Myocyte (in vitro differentiated cells): Measurements from ENCODE around the gene CEP85L. TPM values are rescaled to one million over a fixed set of nuclear protein-coding genes. Genes with fewer than 3 reads are reported as not detected.

Source experiments
- DNase-seq: peaks from one replicate; pipeline ENCODE4 v3.0.0-alpha.2; 2012; ENCODE audit warnings: low read depth
- total RNA-seq: library from RNA; depleted of rRNA; stranded (reverse); fragments of >200 nt; gene quantifications from 2 replicates; pipeline ENCODE4 v1.2.3, GENCODE V29; 2014

The CEP85L gene
- total RNA-seq, 1 donor from 2014 or later: 18.6 TPM

- peak; percentile 72 for DNase-seq
Observed at GRCh38 chr6:118504611-118505010, 146.8 kb downstream of the CEP85L start.

DNA sequence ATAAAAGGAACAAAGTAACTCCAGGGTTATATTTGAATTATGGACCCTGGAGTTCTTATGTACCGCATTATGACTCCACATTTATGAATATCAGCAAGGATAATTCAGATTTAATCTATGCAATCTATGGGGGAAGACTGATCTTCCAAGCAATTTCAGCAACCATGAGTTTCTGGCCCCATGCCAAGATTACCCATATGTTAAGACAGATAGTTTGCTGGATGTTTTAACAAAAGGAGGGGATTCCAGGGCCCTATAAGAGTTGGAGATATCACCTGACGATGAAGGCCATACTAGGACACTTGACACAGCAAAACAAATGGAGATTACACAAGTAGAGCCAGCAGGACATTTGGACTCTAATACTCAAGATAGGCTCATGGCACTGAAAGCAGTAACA lies 149.2 kb downstream of the CEP85L start:
- no peak for DNase-seq

- DNase-seq: peak; percentile 16
Observed at GRCh38 chr6:118501765-118502164, 149.6 kb downstream of the CEP85L start.

DNA sequence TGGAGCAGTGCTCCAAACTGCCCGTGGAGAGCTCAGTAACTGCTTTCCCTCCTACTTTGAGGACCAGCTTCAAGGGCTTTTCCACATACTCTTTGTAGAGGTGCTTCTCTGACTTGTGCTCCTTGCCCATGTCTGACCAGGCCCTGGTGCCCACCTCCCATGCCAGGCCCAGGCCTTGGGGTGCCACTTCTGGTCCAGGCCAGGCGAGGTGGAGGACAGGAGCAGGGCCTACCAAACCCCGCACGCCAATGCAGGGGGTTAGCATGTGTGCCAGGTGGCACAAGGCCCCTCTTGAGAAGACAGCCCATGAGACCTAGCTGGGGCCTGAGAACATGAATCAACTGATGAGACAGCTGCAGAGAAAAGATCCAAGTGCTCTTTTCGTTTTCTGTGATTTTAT lies 150.3 kb downstream of the CEP85L start:
- DNase-seq: no peak

DNA sequence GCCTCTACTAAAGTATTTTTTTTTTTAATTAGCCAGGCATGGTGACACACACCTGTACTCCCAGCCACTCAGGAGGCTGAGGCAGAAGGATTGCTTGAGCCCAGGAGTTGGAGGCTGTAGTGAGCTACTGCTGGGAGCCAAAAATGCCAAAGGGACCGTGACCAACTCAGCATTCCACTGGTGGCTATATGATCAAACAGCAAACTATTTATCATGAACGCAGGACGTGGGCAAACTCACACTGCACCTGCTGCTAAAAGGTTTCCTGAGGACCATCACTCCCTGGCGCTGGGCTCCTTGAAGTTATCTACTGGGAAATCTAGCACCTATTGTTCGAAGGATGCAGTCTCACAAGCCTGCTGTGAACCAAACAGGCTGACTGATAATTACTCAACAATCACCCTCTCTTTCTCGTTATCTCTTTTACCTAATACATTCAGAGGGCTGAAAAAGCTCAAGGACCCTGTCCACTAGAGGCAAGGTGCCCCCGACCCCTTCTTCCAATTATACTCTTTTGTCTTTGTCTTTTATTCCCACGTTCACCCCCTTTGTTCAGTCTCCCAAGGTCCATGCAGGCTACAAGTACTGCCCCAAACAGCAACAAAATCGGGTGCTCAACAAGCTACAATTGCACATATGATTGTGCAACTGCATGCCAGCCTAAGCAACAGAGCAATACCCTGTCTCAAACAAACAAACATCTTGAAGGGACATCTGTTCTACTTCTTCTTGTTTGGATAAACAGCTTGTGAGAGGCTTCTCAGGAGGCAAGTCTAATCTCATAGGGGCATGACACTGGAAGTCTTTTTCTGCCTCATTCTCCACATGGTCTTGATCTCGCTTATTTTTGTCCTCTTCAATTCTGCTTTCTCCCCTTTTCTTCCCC lies 151.0 kb downstream of the CEP85L start:
- no peak for DNase-seq

- peak; percentile 32 for DNase-seq
Observed at GRCh38 chr6:118495485-118496280, 155.7 kb downstream of the CEP85L start.

- DNase-seq: no peak
Observed at GRCh38 chr6:118494091-118494490, 157.3 kb downstream of the CEP85L start.

- no peak for DNase-seq
Observed at GRCh38 chr6:118489990-118490389, 161.4 kb downstream of the CEP85L start.

DNA sequence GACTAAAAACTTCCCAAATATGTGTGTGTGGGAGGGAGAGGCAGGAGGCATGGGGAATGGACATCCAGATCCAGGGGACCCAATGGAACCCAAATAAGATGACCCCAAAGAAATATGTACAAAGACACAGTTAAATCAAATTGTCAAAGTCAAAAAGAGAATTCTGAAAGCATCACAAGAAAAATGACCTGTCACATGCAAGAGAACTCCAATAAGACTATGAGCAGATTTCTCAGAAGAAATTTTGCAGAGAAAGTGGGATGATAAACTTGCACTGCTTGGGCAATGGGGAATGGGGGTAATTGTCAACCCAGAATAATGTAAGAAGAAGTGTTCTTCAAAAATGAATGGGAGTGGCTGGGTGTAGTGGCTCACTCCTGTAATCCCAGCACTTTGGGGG lies 162.8 kb downstream of the CEP85L start:
- no peak for DNase-seq

- peak; percentile 34 for DNase-seq
Observed at GRCh38 chr6:118485601-118486550, 165.5 kb downstream of the CEP85L start.

GRCh38 chr6:118476551-118476950 lies 174.8 kb downstream of the CEP85L start:
- peak; percentile 27 for DNase-seq

- no peak for DNase-seq
Observed at GRCh38 chr6:118473266-118473665, 178.1 kb downstream of the CEP85L start.

GRCh38 chr6:118469468-118469867 lies 181.9 kb downstream of the CEP85L start:
- no peak for DNase-seq

GRCh38 chr6:118468682-118469465 lies 182.5 kb downstream of the CEP85L start:
- DNase-seq: peak; percentile 27

- no peak for DNase-seq
Observed at GRCh38 chr6:118467181-118467580, 184.2 kb downstream of the CEP85L start.

DNA sequence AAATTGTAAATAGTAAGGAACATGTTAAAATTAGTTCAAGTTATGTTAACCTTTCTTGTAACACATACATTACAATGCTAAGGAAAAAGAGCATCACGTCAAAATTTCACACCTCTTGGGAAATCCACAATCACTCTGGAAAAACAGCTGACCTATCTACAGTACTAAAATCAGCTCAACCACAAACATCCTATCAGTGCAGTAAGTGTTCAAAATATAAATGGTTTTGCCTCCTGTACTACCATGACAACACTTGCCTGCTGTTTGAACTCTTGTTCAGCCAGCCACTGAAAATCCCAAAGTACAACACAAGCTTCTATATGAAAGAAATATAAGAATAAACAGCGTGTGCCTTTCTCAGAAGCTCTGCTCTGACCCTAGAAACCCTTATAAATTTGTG lies 186.8 kb downstream of the CEP85L start:
- DNase-seq: peak; percentile 32

- DNase-seq: no peak
Observed at GRCh38 chr6:118460958-118461470, 190.4 kb downstream of the CEP85L start.

DNA sequence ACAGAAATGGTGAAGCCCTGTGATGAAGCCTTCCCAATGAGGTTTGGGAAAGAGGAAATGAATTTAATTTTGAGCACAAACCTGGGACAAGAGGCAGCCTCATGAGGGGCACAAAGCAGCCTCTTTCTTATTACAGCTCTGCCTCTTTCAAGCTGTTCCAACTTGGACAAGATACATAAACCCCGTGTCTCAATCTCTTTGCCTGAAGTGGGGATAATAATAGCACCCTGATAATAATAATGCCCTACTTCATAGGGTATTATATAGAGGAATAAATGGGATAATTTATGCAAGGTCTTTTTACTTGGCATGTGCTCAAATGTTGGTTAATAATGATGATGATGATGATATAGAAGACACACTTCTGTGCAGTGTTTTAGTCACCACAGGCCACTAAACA lies 194.4 kb downstream of the CEP85L start:
- no peak for DNase-seq

- no peak for DNase-seq
Observed at GRCh38 chr6:118451839-118452238, 199.6 kb downstream of the CEP85L start.

DNA sequence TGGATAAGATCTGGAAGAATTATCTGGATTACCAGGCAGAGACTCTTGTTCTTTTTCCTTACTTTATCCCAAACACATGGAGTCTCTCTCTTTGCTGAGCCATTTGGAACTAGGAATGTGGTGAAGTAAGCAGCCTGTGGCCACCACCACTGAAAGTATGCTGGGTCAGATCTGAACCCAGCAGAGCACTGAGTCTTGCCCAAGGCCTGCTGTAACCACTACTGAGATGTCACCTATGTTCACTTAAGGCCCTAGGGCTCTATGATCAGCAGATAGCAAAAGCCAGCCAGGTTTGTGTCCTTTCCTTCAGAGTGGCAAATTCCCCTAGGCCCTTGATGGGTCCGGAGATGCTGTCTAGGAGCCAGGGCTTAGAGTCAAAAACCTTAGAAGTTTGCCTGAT lies 206.6 kb downstream of the CEP85L start:
- no peak for DNase-seq
